HepG2 (cell line): ENCODE measurements around the gene CCDC8. TPM values are rescaled to one million over a fixed set of nuclear protein-coding genes. Genes with fewer than 3 reads are reported as not detected.

Source experiments
- ATAC-seq: fragments of 200-7000 bp; cut with Tn5 transposase; 3 replicates; pipeline ENCODE4 v1.9.1; 2020; ENCODE audit warnings: mild to moderate bottlenecking, moderate library complexity
- BruUV-seq: library from RNA; stranded (reverse); fragments of 400-500 nt; replicated peaks from 2 replicates; lab custom pipeline; 2021; lab: Mats Ljungman, UMichigan
- CTCF ChIA-PET: fragments of 300-600 bp; formaldehyde crosslinking; extraction: SDS; loops from one replicate; lab custom pipeline; 2021; ENCODE audit warnings: low total read pairs, inconsistent platforms, low intra/inter-chr PET ratio; lab: Yijun Ruan, JAX
- POLR2A ChIA-PET: fragments of 350-600 bp; sonication (Branson Sonifier 250); formaldehyde crosslinking; loops from one replicate; lab custom pipeline; 2020; ENCODE audit warnings: antibody characterized with exemption, inconsistent platforms; lab: Yijun Ruan, JAX
- DNase-seq: peaks from one replicate; pipeline ENCODE4 v3.0.0-alpha.2; 2015; ENCODE audit warnings: low spot score
- FAIRE-seq: peaks from 3 replicates; lab custom pipeline; 2011; peaks lifted over from hg19 to GRCh38; lab: Jason Lieb, UNC
- H2AFZ ChIP-seq: one replicate; pipeline ENCODE4 v1.6.1; 2011; ENCODE audit warnings: low read length, inconsistent platforms
- H3K27ac ChIP-seq: fragments of 300-600 bp; 3 replicates; pipeline ENCODE4 v1.8.0; 2011; ENCODE audit warnings: mixed run types, mild to moderate bottlenecking, mixed read lengths, low read length, inconsistent platforms; ENCODE audit not compliant: insufficient read depth; ENCODE audit errors: extremely low read length
- H3K27me3 ChIP-seq, 2 experiments: fragments of 200-600 bp in 1 of 2; 2 replicates in 1 of 2; 3 replicates in 1 of 2; pipeline versions ENCODE4 v1.6.0 to v1.8.0; 2011; ENCODE audit warnings: low read length in 2 of 2, mild to moderate bottlenecking in 2 of 2, moderate library complexity in 2 of 2, inconsistent platforms in 1 of 2; ENCODE audit not compliant: insufficient read depth in 2 of 2, control insufficient read depth in 1 of 2
- H3K36me3 ChIP-seq, 2 experiments: fragments of 200-600 bp in 1 of 2; replicated peaks in 1 of 2; 2 replicates in 1 of 2; 3 replicates in 1 of 2; pipeline versions ENCODE4 v1.5.1 to v1.8.0; 2011; ENCODE audit warnings: low read length in 2 of 2, inconsistent platforms in 1 of 2; ENCODE audit not compliant: insufficient read depth in 2 of 2, control insufficient read depth in 1 of 2
- H3K4me1 ChIP-seq: 2 replicates; pipeline ENCODE4 v1.5.1; 2012; ENCODE audit warnings: low read length, inconsistent platforms; ENCODE audit not compliant: insufficient read depth
- H3K4me2 ChIP-seq: 2 replicates; pipeline ENCODE4 v1.6.0; 2011; ENCODE audit warnings: low read depth, low read length, inconsistent platforms
- H3K4me3 ChIP-seq, 3 experiments: fragments of 200-600 bp in 1 of 3; sonication (generic), shearing (Covaris generic) in 1 of 3; replicated peaks in 1 of 3; 2 replicates each; pipeline ENCODE4 v1.5.1; 2011 to 2016; ENCODE audit warnings: low read length in 3 of 3, inconsistent platforms in 2 of 3, low read depth in 2 of 3, mild to moderate bottlenecking in 2 of 3, control low read depth in 1 of 3, mixed read lengths in 1 of 3; ENCODE audit not compliant: insufficient read depth in 1 of 3
- H3K79me2 ChIP-seq: one replicate; pipeline ENCODE4 v1.6.1; 2011; ENCODE audit warnings: low read length, inconsistent platforms; ENCODE audit not compliant: insufficient read depth
- H3K9ac ChIP-seq: 2 replicates; pipeline ENCODE4 v1.6.0; 2011; ENCODE audit warnings: mild to moderate bottlenecking, low read depth, low read length, inconsistent platforms; ENCODE audit not compliant: insufficient read depth
- H3K9me3 ChIP-seq: 2 replicates; pipeline ENCODE4 v1.5.1; 2012; ENCODE audit warnings: mild to moderate bottlenecking, low read length
- H4K20me1 ChIP-seq: 2 replicates; pipeline ENCODE4 v1.6.0; 2011; ENCODE audit warnings: inconsistent platforms, mild to moderate bottlenecking, low read length, moderate library complexity; ENCODE audit not compliant: insufficient read depth
- HDAC6 ChIP-seq: fragments of 200-600 bp; sonication (generic); IDR thresholded peaks from 2 replicates; pipeline ENCODE4 v1.7.0; 2017; ENCODE audit warnings: mild to moderate bottlenecking, antibody characterized with exemption, low read length, low read depth
- JUND ChIP-seq: sonication (generic); formaldehyde crosslinking; IDR thresholded peaks from 2 replicates; pipeline ENCODE4 v1.8.0; 2022; ENCODE audit warnings: mild to moderate bottlenecking, missing genetic modification reagents
- PCBP1 ChIP-seq: fragments of 200-400 bp; formaldehyde crosslinking; IDR thresholded peaks from 2 replicates; pipeline ENCODE4 v1.6.1; 2017; ENCODE audit warnings: mild to moderate bottlenecking, low read depth, low read length, borderline replicate concordance
- POLR2G ChIP-seq: fragments of 200-400 bp; formaldehyde crosslinking; IDR thresholded peaks from 2 replicates; pipeline ENCODE4 v1.6.1; 2018; ENCODE audit warnings: mild to moderate bottlenecking, low read depth, low read length, moderate library complexity
- RAD21 ChIP-seq: fragments of 450-650 bp; formaldehyde crosslinking; IDR thresholded peaks from 2 replicates; pipeline ENCODE4 v1.5.0; 2020; ENCODE audit warnings: mild to moderate bottlenecking
- RBAK ChIP-seq: sonication (generic); formaldehyde crosslinking; IDR thresholded peaks from 2 replicates; pipeline ENCODE4 v1.5.1; 2020; ENCODE audit warnings: mild to moderate bottlenecking, missing genetic modification reagents
- SNAPC5 ChIP-seq: sonication (generic); formaldehyde crosslinking; IDR thresholded peaks from 2 replicates; pipeline ENCODE4 v1.8.1; 2023; ENCODE audit warnings: mild to moderate bottlenecking, missing genetic modification reagents, borderline replicate concordance
- SOX13 ChIP-seq, 3 experiments: fragments of 450-650 bp in 1 of 3; sonication (generic) in 1 of 3; formaldehyde crosslinking in 1 of 3; IDR thresholded peaks in 2 of 3; conservative IDR thresholded peaks in 1 of 3; 2 replicates each; pipeline versions ENCODE4 v1.5.0 to v1.6.1; 2016 to 2020; ENCODE audit warnings: antibody characterized with exemption in 1 of 3, mild to moderate bottlenecking in 1 of 3, missing compliant biosample characterization in 1 of 3, missing genetic modification reagents in 1 of 3, moderate library complexity in 1 of 3
- SSRP1 ChIP-seq: IDR thresholded peaks from 2 replicates; pipeline ENCODE4 v1.6.1; 2016; ENCODE audit warnings: control low read depth
- U2AF1 ChIP-seq: fragments of 200-400 bp; formaldehyde crosslinking; optimal IDR thresholded peaks from 2 replicates; pipeline ENCODE3; 2017; ENCODE audit warnings: mild to moderate bottlenecking, low read depth, low read length
- WGBS: methylation state at CpG from one replicate; pipeline ENCODE4 v1.1.6; 2017; ENCODE audit warnings: low lambda C conversion rate; 5-methylcytosine and 5-hydroxymethylcytosine counted together
- in situ Hi-C: cut with HindIII; loops from 2 replicates; pipeline ENCODE4 v1.10.0; 2017; ENCODE audit warnings: low pct_unique_long_range_greater_than_20kb; ENCODE audit not compliant: extremely low pct_ligation_motif_present
- intact Hi-C: fragments of 100-400 bp; cut with micrococcal nuclease; formaldehyde crosslinking; loops from one replicate; pipeline ENCODE4 v1.10.0; 2022; ENCODE audit not compliant: unreplicated experiment
- polyA plus RNA-seq, 8 experiments: library from polyadenylated mRNA; depleted of rRNA in 3 of 8; stranded (reverse) in 7 of 8; unstranded in 1 of 8; fragments of >200 nt; fragmentation: Illumina TruSeq in 4 of 8; extraction: Trizol in 4 of 8; gene quantifications; 2 replicates each; pipeline versions ENCODE4 v1.2.1 to v1.2.3, GENCODE V29; 2011 to 2016; ENCODE audit warnings: low read depth in 4 of 8, missing spikeins in 1 of 8, mixed read lengths in 1 of 8; ENCODE audit not compliant: insufficient read depth in 1 of 8
- total RNA-seq, 5 experiments: library from RNA; depleted of rRNA; stranded (reverse); fragments of >200 nt; fragmentation: Illumina TruSeq; extraction: Trizol; gene quantifications; 2 replicates each; pipeline ENCODE4 v1.2.3, GENCODE V29; 2016; ENCODE audit warnings: low read depth in 1 of 5
- TF ChIP-seq, protein P1 (sequence below): IDR thresholded peaks from 2 replicates; pipeline ENCODE4 v1.6.1; 2016; ENCODE audit warnings: mild to moderate bottlenecking, missing biosample characterization, missing genetic modification reagents

Gene CCDC8
- total and polyA plus RNA-seq, 2 of the 13 experiments (the other 11 are each of a cell fraction or from before 2014, with no cell fraction given) = 0.04 TPM; not detected in 1

- no peak overlapping the region for H2AFZ ChIP-seq
- H3K27me3 ChIP-seq = no peaks in the 10 kb centered on the region
- intact Hi-C loops (no loop called here), in situ Hi-C loops (no loop called here)
- no TSS peak for BruUV-seq
- no peak overlapping the region for H3K4me3 ChIP-seq
- ChIA-PET CTCF (no interaction called here), POLR2A (no interaction called here)
- no peaks in the 10 kb centered on the region for H4K20me1 ChIP-seq
- ATAC-seq (no peak), FAIRE-seq (no peak), DNase-seq (no peak)
- no peak overlapping the region for H3K4me2 ChIP-seq
- no peaks in the 10 kb centered on the region for H3K9me3 ChIP-seq
- TF ChIP-seq SNAPC5 (CRISPR knock-in tag) (no peak), SSRP1 (CRISPR knock-in tag) (no peak), U2AF1 (no peak)
- H3K36me3 ChIP-seq = peaks cover 4 to 38% of the 10 kb centered on the region in 2 experiments; a peak in 4 of 5 replicates
- no peak overlapping the region for H3K9ac ChIP-seq
- WGBS = 96% methylated on average over 2 of the region's 2 CpGs
- no peak overlapping the region for H3K27ac ChIP-seq
- H3K4me1 ChIP-seq = peaks cover 13% of the 10 kb centered on the region
- H3K79me2 ChIP-seq = no peaks in the 10 kb centered on the region
These were observed 49.0 kb downstream of the CCDC8 start for GRCh38 chr19:46364359-46364758.

DNA sequence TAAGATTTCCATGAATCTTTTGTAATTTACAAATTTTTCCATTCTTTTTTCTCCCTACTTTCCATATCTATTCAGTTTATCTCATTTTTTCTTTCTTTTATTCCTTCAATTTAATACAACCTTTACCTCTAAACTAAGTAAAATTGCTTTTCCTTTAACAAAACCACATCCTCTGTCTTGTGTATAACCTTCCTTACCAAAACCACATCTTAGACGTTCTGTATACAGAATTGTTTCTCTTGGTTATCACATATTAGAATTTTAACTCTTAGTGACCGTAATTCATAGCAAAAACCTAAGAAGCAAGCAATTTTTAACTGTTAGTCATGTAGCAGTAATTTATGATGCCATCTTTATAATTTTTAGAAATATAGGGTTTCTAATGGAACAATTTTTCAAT, 51.4 kb downstream of the CCDC8 start:
- Histone ChIP-seq H3K4me3 (no peak overlapping the region), H3K27ac (no peak overlapping the region), H3K79me2 (no peaks in the 10 kb centered on the region), H3K36me3 (peaks cover 2 to 47% of the 10 kb centered on the region in 2 experiments), H3K27me3 (no peaks in the 10 kb centered on the region), H3K9me3 (no peaks in the 10 kb centered on the region), H3K4me2 (no peak overlapping the region), H3K4me1 (peaks cover 34% of the 10 kb centered on the region), H2AFZ (no peak overlapping the region), H3K9ac (no peak overlapping the region), H4K20me1 (no peaks in the 10 kb centered on the region)
- no peak for ATAC-seq
- WGBS = 97% methylated on average over 2 of the region's 2 CpGs
- ChIA-PET POLR2A (no interaction called here), CTCF (no interaction called here)
- DNase-seq = no peak
- intact Hi-C loops = no loop called here
- no TSS peak for BruUV-seq
- no peak for FAIRE-seq
- in situ Hi-C loops = no loop called here
- TF ChIP-seq RBAK (no peak), SOX13 (IDR thresholded peaks at IDR 0.05) (no peak), SOX13 (CRISPR knock-in tag; conservative IDR thresholded peaks at IDR 0.05 in 1 of 2, IDR thresholded peaks at IDR 0.05 in 1 of 2) (no peak), PCBP1 (no peak), POLR2G (no peak), RAD21 (no peak), JUND (no peak), HDAC6 (no peak)
- TF ChIP-seq, protein P1, sequence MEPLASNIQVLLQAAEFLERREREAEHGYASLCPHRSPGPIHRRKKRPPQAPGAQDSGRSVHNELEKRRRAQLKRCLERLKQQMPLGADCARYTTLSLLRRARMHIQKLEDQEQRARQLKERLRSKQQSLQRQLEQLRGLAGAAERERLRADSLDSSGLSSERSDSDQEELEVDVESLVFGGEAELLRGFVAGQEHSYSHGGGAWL (CRISPR knock-in tag) = no peak
